ENCODE measurements around the gene MAF.

MAF gene

DNA sequence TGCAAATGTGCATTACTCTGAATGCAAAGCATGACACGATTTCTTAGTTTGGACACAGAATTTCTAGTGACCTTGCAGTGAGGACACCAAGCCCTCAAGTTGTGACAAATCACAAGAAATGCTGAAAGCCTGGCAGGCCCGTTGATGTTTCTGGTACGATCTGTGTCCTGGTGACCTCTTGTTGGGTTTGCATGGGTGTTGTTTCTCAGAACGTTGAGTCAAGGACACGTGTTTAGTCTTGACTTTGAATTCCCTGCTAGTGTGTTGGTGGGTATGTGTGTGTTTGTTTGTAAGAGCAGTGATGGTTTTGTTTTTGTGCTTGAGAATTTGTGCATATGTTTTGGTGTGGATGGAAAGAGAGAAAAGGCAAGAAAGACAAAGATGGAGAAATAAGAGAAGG lies 37.8 kb upstream of the MAF start:
- Histone ChIP-seq H3K9me3 (ENCODE audit: low read depth, low read length) (no peaks in the 10 kb centered on the region), H3K9ac (ENCODE audit: insufficient read length) (no peak overlapping the region), H3K36me3 (ENCODE audit: insufficient read depth, low read length) (no peaks in the 10 kb centered on the region), H3K27ac (no peak overlapping the region), H3K4me3 (no peak overlapping the region)
- TF ChIP-seq POLR2AphosphoS5 (IDR thresholded peaks at IDR 0.05; ENCODE audit: borderline replicate concordance, low read depth, low read length) (no peak), EZH2 (IDR thresholded peaks at IDR 0.05) (no peak), FOXP2 (optimal IDR thresholded peaks at IDR 0.05; ENCODE audit: control extremely low read depth, extremely low read length, insufficient read depth) (no peak)
- DNase-seq (ENCODE audit: low read depth, low spot score), result no peak

DNA sequence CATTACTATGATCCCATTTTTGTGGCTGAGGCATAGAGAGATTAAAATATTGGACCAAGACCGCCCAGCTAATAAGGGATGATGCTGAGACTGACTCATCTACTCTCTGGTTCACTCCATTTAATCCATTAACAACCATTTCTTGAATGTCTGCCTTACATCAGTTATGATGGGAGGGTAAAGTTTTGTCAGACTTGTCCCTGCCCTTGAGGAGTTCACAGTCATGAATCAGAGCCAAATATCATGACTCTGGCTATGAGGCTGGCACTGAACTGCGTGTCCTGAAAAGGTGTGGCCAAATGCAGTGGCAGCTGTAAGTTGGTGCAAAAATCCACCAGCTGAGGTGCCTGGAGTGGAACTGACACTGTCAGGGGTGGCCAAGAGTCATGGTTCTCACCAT lies 35.0 kb upstream of the MAF start:
- no peak for DNase-seq (ENCODE audit: low read depth, low spot score)
- no peaks in the 10 kb centered on the region for H3K9me3 ChIP-seq (ENCODE audit: low read depth, low read length)
- H3K36me3 ChIP-seq (ENCODE audit: insufficient read depth, low read length), result no peaks in the 10 kb centered on the region
- H3K27ac ChIP-seq, result no peak overlapping the region
- H3K4me3 ChIP-seq, result no peak overlapping the region
- TF ChIP-seq EZH2 (IDR thresholded peaks at IDR 0.05) (no peak), POLR2AphosphoS5 (IDR thresholded peaks at IDR 0.05; ENCODE audit: borderline replicate concordance, low read depth, low read length) (no peak), FOXP2 (optimal IDR thresholded peaks at IDR 0.05; ENCODE audit: control extremely low read depth, extremely low read length, insufficient read depth) (no peak)
- no peak overlapping the region for H3K9ac ChIP-seq (ENCODE audit: insufficient read length)

DNA sequence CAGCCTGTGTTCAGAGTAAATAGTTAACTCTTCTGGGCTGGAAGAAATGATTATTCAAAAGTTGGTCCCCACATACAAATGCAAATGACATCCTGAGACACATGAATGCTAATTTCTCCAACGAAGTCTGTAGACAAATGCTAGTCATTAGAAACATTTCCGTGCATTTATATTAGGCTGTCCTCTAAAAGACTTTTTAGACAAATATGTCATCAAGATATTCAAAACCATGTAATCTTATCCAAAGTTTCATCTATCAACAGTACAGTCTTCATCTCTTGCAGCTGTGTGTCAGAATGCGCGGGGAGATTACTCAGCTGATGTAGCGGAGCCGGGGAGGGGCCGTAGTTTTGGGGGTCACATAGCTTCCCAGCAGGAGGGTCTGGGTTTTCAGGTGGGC lies 33.8 kb upstream of the MAF start:
- H3K9ac ChIP-seq (ENCODE audit: insufficient read length), result no peak overlapping the region
- H3K36me3 ChIP-seq (ENCODE audit: insufficient read depth, low read length), result no peaks in the 10 kb centered on the region
- TF ChIP-seq FOXP2 (optimal IDR thresholded peaks at IDR 0.05; ENCODE audit: control extremely low read depth, extremely low read length, insufficient read depth), result no peak
- no peak for TF ChIP-seq POLR2AphosphoS5 (IDR thresholded peaks at IDR 0.05; ENCODE audit: borderline replicate concordance, low read depth, low read length)
- no peak for TF ChIP-seq EZH2 (IDR thresholded peaks at IDR 0.05)
- no peak overlapping the region for H3K27ac ChIP-seq
- no peak for DNase-seq (ENCODE audit: low read depth, low spot score)
- H3K4me3 ChIP-seq, result no peak overlapping the region
- no peaks in the 10 kb centered on the region for H3K9me3 ChIP-seq (ENCODE audit: low read depth, low read length)

DNA sequence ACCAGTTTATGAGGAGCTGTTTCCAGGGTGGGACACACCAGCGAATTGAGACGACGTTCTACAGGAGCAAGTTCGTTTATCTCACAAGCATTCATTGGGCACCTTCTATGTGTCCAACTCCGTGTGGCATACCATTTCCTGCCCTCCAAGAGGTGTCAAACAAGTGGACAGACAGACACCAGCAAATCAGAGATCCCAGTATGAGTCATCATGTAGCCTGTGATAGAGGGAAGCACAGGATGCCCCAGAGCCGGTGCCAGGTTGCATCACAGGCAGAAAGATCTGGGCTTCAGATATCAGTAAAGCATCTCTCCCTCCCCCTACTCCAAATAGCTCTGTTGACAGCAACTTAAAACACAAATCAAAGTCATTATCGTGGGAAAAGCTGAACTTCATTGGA lies 31.8 kb upstream of the MAF start:
- H3K9ac ChIP-seq (ENCODE audit: insufficient read length), result no peak overlapping the region
- H3K4me3 ChIP-seq, result no peak overlapping the region
- DNase-seq (ENCODE audit: low read depth, low spot score), result no peak

DNA sequence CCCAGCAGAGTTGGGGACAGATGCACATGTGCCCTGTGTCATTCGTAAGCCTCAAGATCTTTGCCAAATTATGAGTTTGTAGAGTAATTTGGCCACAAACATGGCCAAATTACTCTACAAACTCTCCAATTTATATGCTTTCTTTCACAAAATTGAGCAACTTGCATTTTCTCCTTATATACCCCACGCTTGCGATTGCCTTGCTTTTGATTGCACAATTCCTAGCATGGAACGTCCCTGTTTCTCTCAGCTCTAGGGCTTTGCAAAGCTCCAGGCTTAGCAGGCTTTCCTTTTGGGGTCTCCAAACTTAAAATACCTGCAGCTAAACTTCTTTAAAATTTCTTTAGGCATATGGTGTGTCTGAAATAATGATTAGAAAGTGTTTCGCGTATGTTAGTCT lies 28.5 kb upstream of the MAF start:
- H3K9me3 ChIP-seq (ENCODE audit: low read depth, low read length), result no peaks in the 10 kb centered on the region
- no peak for TF ChIP-seq EZH2 (IDR thresholded peaks at IDR 0.05)
- TF ChIP-seq POLR2AphosphoS5 (IDR thresholded peaks at IDR 0.05; ENCODE audit: borderline replicate concordance, low read depth, low read length), result no peak
- no peak for TF ChIP-seq FOXP2 (optimal IDR thresholded peaks at IDR 0.05; ENCODE audit: control extremely low read depth, extremely low read length, insufficient read depth)
- DNase-seq (ENCODE audit: low read depth, low spot score), result no peak
- H3K9ac ChIP-seq (ENCODE audit: insufficient read length), result no peak overlapping the region
- no peak overlapping the region for H3K27ac ChIP-seq
- H3K36me3 ChIP-seq (ENCODE audit: insufficient read depth, low read length), result no peaks in the 10 kb centered on the region
- no peak overlapping the region for H3K4me3 ChIP-seq

More for the DNA sequence above, 31.8 kb upstream of the MAF start:
- H3K36me3 ChIP-seq (ENCODE audit: insufficient read depth, low read length), result no peaks in the 10 kb centered on the region
- TF ChIP-seq EZH2 (IDR thresholded peaks at IDR 0.05) (no peak), POLR2AphosphoS5 (IDR thresholded peaks at IDR 0.05; ENCODE audit: borderline replicate concordance, low read depth, low read length) (no peak), FOXP2 (optimal IDR thresholded peaks at IDR 0.05; ENCODE audit: control extremely low read depth, extremely low read length, insufficient read depth) (no peak)
- H3K27ac ChIP-seq, result no peak overlapping the region
- H3K9me3 ChIP-seq (ENCODE audit: low read depth, low read length), result no peaks in the 10 kb centered on the region

DNA sequence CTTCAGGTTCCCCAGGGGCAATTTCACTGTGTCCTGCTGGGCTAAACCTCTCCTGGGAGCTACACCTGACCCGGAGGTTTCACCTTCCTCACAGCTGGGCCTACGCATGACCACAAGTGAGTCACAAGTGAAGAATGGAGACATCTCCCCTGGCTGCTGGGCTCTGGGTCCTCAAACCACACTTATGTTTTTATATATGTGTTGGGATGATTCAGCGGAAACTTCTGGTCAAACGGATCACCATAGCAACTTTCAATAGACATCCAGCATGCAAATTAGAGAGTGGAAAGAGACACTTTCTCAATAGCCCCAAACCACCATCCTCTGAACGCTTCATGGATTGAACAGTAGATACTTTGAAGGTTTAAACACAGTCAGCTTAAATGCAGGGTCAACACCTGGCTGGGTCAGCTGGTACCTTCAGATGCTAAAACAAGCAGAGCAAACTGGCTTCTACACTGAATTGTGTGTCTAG lies 28.0 kb upstream of the MAF start:
- no peaks in the 10 kb centered on the region for H3K9me3 ChIP-seq (ENCODE audit: low read depth, low read length)
- no peaks in the 10 kb centered on the region for H3K36me3 ChIP-seq (ENCODE audit: insufficient read depth, low read length)
- no peak for DNase-seq (ENCODE audit: low read depth, low spot score)
- TF ChIP-seq FOXP2 (optimal IDR thresholded peaks at IDR 0.05; ENCODE audit: control extremely low read depth, extremely low read length, insufficient read depth) (no peak), EZH2 (IDR thresholded peaks at IDR 0.05) (no peak), POLR2AphosphoS5 (IDR thresholded peaks at IDR 0.05; ENCODE audit: borderline replicate concordance, low read depth, low read length) (no peak)
- no peak overlapping the region for H3K9ac ChIP-seq (ENCODE audit: insufficient read length)
- H3K27ac ChIP-seq, result no peak overlapping the region
- no peak overlapping the region for H3K4me3 ChIP-seq

DNA sequence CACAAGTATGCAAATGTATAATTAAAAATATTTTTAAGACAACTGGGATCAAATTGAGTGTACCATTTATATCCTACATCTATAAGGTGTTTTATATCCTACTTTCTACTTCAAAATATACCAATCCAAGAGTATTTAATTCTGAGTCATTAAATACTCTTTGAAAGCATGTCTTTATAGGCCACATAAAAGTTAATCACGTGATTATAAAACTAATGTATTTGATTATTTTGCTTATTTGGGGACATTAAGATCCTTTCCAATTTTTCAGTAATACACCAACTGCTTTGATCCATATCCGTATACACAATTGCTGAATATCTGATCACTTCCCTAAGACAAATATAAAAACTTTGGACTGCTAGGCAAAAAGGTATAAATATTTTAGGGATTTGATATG lies 26.6 kb upstream of the MAF start:
- TF ChIP-seq FOXP2 (optimal IDR thresholded peaks at IDR 0.05; ENCODE audit: control extremely low read depth, extremely low read length, insufficient read depth), result no peak
- no peak for TF ChIP-seq EZH2 (IDR thresholded peaks at IDR 0.05)
- no peak for TF ChIP-seq POLR2AphosphoS5 (IDR thresholded peaks at IDR 0.05; ENCODE audit: borderline replicate concordance, low read depth, low read length)
- Histone ChIP-seq H3K4me3 (no peak overlapping the region), H3K27ac (no peak overlapping the region), H3K9me3 (ENCODE audit: low read depth, low read length) (no peaks in the 10 kb centered on the region), H3K36me3 (ENCODE audit: insufficient read depth, low read length) (no peaks in the 10 kb centered on the region), H3K9ac (ENCODE audit: insufficient read length) (no peak overlapping the region)
- DNase-seq (ENCODE audit: low read depth, low spot score), result no peak

DNA sequence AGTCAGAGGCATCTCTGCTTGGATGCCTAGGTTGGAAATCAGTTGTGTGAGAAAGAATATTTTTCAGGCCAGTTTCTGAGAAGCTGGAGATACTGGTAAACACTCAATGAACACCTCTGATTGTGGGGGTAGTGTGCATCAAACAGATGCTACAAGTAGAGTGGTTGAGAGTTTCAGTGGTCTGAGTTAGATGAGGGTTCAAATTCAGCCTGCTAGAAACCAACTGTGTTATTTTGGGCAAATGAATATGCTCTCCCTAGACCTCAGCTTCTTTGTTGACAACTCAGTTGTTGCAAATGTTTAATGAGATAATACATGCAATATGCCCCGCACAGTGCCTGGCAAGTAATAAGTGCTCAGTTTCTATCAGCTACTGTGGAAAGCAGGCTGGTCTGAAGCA lies 25.2 kb upstream of the MAF start:
- Histone ChIP-seq H3K9ac (ENCODE audit: insufficient read length) (no peak overlapping the region), H3K36me3 (ENCODE audit: insufficient read depth, low read length) (no peaks in the 10 kb centered on the region), H3K27ac (no peak overlapping the region), H3K9me3 (ENCODE audit: low read depth, low read length) (no peaks in the 10 kb centered on the region), H3K4me3 (no peak overlapping the region)
- TF ChIP-seq EZH2 (IDR thresholded peaks at IDR 0.05) (no peak), FOXP2 (optimal IDR thresholded peaks at IDR 0.05; ENCODE audit: control extremely low read depth, extremely low read length, insufficient read depth) (no peak), POLR2AphosphoS5 (IDR thresholded peaks at IDR 0.05; ENCODE audit: borderline replicate concordance, low read depth, low read length) (no peak)
- DNase-seq (ENCODE audit: low read depth, low spot score), result no peak

DNA sequence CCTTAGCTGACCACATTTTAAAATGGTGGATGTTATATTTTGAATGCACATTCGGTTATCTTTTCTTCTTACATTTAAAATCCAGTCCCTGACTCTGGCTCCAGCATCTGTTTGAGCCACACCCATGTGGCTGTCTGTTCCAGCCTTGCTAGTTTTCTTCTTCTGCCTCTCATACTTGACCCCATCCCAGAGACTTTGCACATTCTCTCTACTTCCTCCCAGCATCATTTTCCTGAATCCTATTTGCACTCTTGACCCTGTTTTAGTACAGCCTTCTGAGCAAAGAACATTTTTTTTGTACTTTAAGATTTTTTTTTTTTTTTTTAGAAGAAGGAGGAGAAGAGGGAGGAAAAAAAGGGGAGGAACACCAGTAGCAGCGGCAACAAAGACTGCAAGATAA lies 23.3 kb upstream of the MAF start:
- no peak for DNase-seq (ENCODE audit: low read depth, low spot score)
- Histone ChIP-seq H3K36me3 (ENCODE audit: insufficient read depth, low read length) (no peaks in the 10 kb centered on the region), H3K9me3 (ENCODE audit: low read depth, low read length) (no peaks in the 10 kb centered on the region), H3K9ac (ENCODE audit: insufficient read length) (no peak overlapping the region), H3K27ac (no peak overlapping the region), H3K4me3 (no peak overlapping the region)
- TF ChIP-seq FOXP2 (optimal IDR thresholded peaks at IDR 0.05; ENCODE audit: control extremely low read depth, extremely low read length, insufficient read depth), result no peak

Measured in SK-N-MC (cell line).